ENCODE measurements around the gene NDUFB8.
"Not testable (repeated sequence)": the region's sequence is repeated elsewhere in the genome, so short reads cannot be mapped to it uniquely, and the experiment has no call there.

NDUFB8 gene

DNA sequence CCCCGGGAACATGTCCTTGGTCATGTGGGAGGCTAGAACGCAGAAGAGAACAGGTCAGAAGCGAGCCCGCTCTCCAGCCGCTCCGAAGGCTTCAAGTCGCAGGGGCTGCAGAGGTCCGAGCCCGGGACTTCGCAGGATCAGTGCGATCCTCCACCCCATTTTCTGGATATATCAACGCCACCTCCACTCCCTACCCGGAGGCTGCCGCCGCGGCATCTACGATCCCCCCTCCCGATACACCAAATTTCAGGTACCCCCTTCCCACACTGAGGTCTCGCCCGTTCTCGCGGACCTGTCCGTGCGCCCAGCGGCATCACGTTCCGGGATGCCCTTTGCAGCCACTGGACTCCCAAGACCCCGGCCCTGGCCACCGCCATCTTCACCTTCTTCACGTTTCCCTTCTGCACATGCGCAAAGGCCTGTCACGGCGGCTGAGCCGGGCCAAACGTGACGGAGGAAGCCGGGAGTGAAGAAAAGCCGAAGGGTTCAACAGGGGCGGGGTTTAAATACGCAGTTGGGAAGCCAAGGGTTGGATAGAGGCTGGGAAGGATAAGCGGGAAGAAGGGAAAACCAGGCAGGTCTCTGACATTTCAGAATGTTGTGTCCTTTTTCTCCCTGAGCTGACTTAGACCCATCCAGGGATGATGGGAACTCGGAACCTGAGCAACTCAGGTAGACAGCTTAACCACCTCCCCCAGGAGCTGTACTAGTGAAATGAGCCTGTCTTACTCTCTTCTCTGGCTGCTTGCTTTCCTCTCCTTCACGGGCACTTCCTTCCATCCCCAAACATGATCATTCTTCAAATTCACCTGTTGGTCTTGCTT lies at the start of gene NDUFB8:
NDUFB8 (minus strand) TSS at position 397 of the 824 bp plus-strand sequence; CDS start at position 377, 20 bp downstream.
- TF ChIP-seq, protein P1, sequence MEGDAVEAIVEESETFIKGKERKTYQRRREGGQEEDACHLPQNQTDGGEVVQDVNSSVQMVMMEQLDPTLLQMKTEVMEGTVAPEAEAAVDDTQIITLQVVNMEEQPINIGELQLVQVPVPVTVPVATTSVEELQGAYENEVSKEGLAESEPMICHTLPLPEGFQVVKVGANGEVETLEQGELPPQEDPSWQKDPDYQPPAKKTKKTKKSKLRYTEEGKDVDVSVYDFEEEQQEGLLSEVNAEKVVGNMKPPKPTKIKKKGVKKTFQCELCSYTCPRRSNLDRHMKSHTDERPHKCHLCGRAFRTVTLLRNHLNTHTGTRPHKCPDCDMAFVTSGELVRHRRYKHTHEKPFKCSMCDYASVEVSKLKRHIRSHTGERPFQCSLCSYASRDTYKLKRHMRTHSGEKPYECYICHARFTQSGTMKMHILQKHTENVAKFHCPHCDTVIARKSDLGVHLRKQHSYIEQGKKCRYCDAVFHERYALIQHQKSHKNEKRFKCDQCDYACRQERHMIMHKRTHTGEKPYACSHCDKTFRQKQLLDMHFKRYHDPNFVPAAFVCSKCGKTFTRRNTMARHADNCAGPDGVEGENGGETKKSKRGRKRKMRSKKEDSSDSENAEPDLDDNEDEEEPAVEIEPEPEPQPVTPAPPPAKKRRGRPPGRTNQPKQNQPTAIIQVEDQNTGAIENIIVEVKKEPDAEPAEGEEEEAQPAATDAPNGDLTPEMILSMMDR (IDR thresholded peaks at IDR 0.05; ENCODE audit: borderline replicate concordance, insufficient read depth, low read depth, low read length): no peak
- peak within 1 kb of the TSS; percentile 97 for H3K4me3 ChIP-seq (ENCODE audit: low read depth, low read length)

DNA sequence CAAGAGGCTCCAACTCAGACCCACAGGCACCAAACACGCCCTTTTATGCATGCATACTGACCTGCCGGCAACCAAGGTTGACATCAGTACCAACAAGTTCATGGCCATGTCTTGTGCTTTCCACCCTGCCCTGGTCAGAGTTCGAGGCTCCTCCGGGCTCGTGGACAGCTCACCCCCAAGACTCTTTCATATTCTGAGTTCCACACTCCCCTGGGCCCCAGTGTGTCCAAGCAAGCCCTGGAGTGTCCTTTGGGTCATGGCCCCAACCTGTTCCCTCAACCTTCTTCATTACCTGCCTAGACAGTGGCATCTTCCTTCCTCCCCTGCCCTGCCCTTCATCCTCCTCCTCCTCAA lies 46.6 kb upstream of the NDUFB8 start:
- TF ChIP-seq, protein P1 (IDR thresholded peaks at IDR 0.05; ENCODE audit: borderline replicate concordance, insufficient read depth, low read depth, low read length): no peak
- H3K4me3 ChIP-seq (ENCODE audit: low read depth, low read length): no peak overlapping the region

DNA sequence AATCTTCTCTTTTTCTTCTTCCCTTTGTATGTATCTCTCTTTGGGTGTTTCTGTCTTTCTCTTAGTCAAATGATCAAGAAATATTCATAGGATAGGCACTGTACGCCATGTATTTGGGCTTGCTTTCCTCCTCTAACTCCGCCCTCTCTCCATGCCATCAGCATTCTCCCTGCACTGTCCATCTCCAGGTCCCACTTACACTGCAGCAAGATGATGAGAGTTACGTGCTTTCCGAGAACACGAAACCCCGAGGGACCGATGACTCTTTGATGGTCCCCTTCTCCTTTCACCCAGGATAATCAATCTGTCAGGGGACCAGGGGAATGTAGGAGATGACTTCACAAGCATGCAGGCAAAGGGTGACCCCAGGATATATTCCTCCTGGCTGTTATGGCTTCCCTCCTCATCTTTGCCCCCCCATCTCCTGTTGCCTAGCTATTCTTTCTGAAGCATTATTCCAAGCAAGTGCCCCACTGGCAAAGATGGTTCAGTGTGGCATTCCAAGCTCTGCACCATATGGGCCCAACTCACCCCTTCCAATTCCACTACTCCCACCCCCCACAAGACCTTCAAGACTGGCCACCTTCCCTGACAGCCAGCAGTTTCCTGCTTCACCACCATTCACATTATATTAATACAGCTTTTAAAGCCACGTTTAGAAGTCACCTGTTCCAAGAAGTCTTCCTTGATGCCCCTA lies 46.1 kb upstream of the NDUFB8 start:
- TF ChIP-seq, protein P1 (IDR thresholded peaks at IDR 0.05; ENCODE audit: borderline replicate concordance, insufficient read depth, low read depth, low read length): no peak
- no peak overlapping the region for H3K4me3 ChIP-seq (ENCODE audit: low read depth, low read length)

DNA sequence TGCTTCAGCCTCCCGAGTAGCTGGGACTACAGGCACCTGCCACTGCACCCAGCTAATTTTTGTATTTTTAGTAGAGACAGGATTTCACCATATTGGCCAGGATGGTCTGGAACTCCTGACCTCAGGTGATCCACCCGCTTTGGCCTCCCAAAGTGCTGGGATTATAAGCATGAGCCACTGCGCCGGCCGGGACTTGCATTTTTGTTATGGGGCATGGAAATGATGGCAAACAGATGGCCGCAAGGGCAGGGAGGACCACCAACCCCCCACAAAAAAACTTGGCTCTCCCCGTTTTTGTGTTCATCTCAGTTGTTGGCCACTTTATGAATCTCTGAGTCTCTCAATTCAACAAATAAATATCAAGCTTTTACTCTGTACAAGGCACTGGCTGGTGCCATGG lies 45.5 kb upstream of the NDUFB8 start:
- H3K4me3 ChIP-seq (ENCODE audit: low read depth, low read length): not testable (repeated sequence)

DNA sequence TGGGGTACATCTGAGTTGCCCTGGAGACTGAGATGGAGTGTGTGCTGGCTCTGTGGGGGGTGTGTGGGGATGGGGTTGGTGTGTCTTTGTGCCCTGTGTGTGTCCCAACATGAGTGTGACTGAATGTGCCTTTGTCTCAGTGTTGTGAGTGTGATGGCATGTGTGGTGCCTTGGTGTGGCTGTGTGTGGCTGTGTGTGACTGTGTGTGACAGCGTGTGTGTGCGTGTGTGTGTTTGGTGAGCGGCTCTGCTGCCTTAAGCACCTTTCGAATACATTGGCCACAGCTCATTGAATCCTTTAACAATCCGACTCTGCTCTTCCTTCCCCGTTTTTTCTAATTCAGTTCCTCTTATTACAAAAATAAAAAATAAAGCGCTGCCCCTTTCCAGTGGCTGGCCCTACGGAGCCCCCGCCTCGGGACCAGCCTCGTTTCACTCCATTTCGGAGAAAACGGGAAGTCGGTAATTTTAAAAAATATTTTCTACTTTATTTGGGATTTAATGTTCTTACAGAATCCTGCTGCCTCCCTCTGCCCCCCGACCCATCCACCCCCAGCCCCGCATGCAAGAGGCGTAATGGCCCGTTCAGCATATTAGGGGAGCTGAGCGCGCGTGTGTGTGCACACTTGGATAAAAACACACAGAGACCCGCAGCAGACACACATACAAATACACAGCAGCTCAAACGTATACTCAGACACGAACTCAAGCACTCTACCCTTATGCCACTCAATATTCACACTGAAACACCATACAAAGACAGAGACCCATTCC lies 41.6 kb upstream of the NDUFB8 start:
- TF ChIP-seq, protein P1 (IDR thresholded peaks at IDR 0.05; ENCODE audit: borderline replicate concordance, insufficient read depth, low read depth, low read length): no peak
- no peak overlapping the region for H3K4me3 ChIP-seq (ENCODE audit: low read depth, low read length)

DNA sequence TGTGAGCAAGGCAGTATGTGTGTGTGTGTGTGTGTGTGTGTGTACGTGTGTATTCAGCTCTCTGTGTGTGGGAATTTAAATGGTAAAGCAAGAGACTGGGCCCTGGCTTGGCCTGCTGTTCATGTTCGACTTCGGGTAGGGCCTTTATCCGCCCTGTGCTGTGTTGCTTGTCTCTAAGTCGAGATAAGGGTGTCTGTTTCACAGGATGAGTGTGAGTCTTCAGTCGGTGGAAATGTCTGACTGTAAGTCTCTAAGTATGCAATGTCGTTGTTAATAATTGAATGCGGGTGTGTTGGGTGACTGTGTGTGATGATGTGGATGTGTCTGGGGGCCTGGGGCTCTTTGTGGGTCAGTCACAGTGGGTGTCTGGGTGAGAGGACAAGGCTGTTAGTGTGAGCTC lies 40.8 kb upstream of the NDUFB8 start:
- TF ChIP-seq, protein P1 (IDR thresholded peaks at IDR 0.05; ENCODE audit: borderline replicate concordance, insufficient read depth, low read depth, low read length): no peak
- no peak overlapping the region for H3K4me3 ChIP-seq (ENCODE audit: low read depth, low read length)

DNA sequence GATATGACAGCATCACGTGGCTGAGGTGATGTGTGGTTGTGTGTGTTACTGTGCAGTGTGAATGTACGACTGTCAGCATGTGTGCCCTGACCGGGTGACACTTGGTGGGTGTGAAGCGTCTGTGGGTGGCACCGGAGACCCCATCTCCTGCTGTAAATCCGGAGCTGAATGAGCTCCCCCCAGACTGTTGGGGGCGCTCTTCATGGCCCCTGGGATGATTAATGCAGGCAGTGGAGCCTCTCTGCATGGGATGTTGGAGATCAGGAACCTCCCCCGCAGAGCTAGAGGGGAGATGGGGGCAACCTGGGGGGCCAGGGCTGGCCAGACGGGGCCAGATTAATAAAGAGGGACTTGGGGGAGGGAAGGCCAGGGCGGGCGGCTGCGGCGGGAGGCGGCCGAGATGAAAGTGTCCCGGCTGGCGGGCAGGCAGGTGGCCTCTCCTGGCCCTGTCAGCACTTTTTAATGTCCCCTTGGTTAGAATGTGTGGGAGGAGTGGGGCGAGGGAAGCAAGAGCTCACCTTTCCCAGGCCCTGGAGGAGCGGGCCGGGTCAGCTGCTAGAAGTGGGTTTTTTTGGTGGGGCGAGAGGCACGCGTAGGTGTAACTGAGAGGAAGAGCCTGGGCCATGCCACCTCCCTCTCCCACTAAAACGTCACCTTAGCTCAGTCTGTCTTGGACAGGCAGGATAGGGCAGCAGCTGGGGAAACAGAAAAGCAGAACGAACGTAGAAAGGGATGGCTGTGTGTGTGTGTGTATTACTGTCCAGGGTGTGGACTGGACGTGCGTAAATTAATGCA lies 40.2 kb upstream of the NDUFB8 start:
- H3K4me3 ChIP-seq (ENCODE audit: low read depth, low read length): no peak overlapping the region
- TF ChIP-seq, protein P1 (IDR thresholded peaks at IDR 0.05; ENCODE audit: borderline replicate concordance, insufficient read depth, low read depth, low read length): no peak
